GM21381 (cell line): ENCODE data around the gene GGA2.
"Not testable (repeated sequence)": the region's sequence is repeated elsewhere in the genome, so short reads cannot be mapped to it uniquely, and the experiment has no call there.

Source experiments
- ATAC-seq: cut with Tn5 transposase; IDR thresholded peaks from one replicate; pipeline ENCODE4 v1.9.1; 2021; ENCODE audit warnings: mild to moderate bottlenecking, moderate library complexity; ENCODE audit not compliant: unreplicated experiment

Gene GGA2

GRCh38 chr16:23510164-23510914 is at the start of gene GGA2:
GGA2 (minus strand) TSS chr16:23510494; CDS start chr16:23510411, 83 bp downstream.
- peak; percentile 61 for ATAC-seq

- peak; percentile 0 for ATAC-seq
Measured at GRCh38 chr16:23557779-23558702, 47.7 kb upstream of the GGA2 start.

- peak; percentile 88 for ATAC-seq
Measured at GRCh38 chr16:23556881-23557778, 46.8 kb upstream of the GGA2 start, which contains the start of the genes EARS2 and UBFD1. EARS2 (minus strand) TSS chr16:23557350; CDS start chr16:23557343, 7 bp downstream. UBFD1 (plus strand) TSS chr16:23557727; CDS start chr16:23557743, 16 bp downstream.

- ATAC-seq = no peak
Measured at GRCh38 chr16:23554536-23554935, 44.2 kb upstream of the GGA2 start.

- ATAC-seq = no peak
Measured at GRCh38 chr16:23552161-23552560, 41.9 kb upstream of the GGA2 start.

GRCh38 chr16:23549938-23550337 is 39.6 kb upstream of the GGA2 start:
- no peak for ATAC-seq

- no peak for ATAC-seq
Measured at GRCh38 chr16:23544436-23544835, 34.1 kb upstream of the GGA2 start.

- not testable (repeated sequence) for ATAC-seq
Measured at GRCh38 chr16:23540817-23541178, 30.5 kb upstream of the GGA2 start.

- ATAC-seq = no peak
Measured at GRCh38 chr16:23539984-23540816, 29.9 kb upstream of the GGA2 start.

GRCh38 chr16:23538919-23539278 is 28.6 kb upstream of the GGA2 start:
- ATAC-seq = no peak

GRCh38 chr16:23537390-23537789 is 27.1 kb upstream of the GGA2 start:
- no peak for ATAC-seq

GRCh38 chr16:23535901-23536300 is 25.6 kb upstream of the GGA2 start:
- ATAC-seq = no peak

- no peak for ATAC-seq
Measured at GRCh38 chr16:23534868-23535860, 24.9 kb upstream of the GGA2 start.

- no peak for ATAC-seq
Measured at GRCh38 chr16:23532448-23532847, 22.2 kb upstream of the GGA2 start.

GRCh38 chr16:23530062-23530461 is 19.8 kb upstream of the GGA2 start:
- no peak for ATAC-seq

GRCh38 chr16:23528644-23529310 is 18.5 kb upstream of the GGA2 start:
- ATAC-seq = no peak

GRCh38 chr16:23527961-23528643 is 17.8 kb upstream of the GGA2 start:
- no peak for ATAC-seq

- no peak for ATAC-seq
Measured at GRCh38 chr16:23524886-23525285, 14.6 kb upstream of the GGA2 start.
